HG02970 (cell line): ENCODE results near the gene FAR2.
"Not testable (repeated sequence)": the region's sequence is repeated elsewhere in the genome, so short reads cannot be mapped to it uniquely, and the experiment has no call there.

Experiments
- ATAC-seq: cut with Tn5 transposase; IDR thresholded peaks from one replicate; pipeline ENCODE4 v1.9.1; 2021; ENCODE audit warnings: mild to moderate bottlenecking, moderate library complexity, moderate number of reproducible peaks; ENCODE audit not compliant: unreplicated experiment, low FRiP score

The FAR2 gene

GRCh38 chr12:29270446-29270845 is 121.4 kb downstream of the FAR2 start:
- ATAC-seq, result no peak

DNA sequence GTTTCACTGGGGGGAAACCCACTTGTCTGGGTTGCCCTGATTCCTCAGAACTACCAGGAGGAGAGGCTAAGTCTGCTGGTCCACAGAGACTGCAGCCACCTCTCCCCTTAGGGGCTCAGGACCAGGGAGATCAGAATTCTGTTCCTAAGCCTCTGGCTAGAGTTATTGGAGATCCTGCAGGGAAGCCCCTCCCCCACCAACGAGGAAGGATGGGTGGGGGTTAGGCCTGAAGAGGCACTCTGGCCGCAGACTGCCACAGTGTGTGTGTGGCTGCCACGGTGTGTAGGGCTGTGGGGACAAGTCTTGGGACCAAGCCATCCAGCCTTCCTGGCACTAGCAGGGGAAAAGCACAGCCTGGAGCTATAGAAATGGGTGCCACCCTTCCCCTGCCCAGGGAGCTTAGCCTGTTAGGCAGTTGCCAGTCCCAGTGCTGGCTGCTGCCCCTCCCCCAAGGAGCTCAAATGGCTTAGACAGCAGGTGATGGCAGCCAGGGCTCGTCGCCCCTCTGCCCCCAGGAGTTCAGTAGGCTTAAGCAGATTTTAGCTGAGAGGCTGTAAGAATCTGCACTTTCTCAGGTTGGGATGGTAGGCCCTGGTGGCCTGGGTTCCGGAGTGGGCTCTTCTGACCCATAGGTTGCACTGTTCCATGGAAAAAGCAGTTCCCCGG is 124.2 kb downstream of the FAR2 start:
- no peak for ATAC-seq

GRCh38 chr12:29275834-29276233 is 126.8 kb downstream of the FAR2 start:
- ATAC-seq, result no peak

- no peak for ATAC-seq
These were observed 128.2 kb downstream of the FAR2 start for GRCh38 chr12:29277231-29277630.

DNA sequence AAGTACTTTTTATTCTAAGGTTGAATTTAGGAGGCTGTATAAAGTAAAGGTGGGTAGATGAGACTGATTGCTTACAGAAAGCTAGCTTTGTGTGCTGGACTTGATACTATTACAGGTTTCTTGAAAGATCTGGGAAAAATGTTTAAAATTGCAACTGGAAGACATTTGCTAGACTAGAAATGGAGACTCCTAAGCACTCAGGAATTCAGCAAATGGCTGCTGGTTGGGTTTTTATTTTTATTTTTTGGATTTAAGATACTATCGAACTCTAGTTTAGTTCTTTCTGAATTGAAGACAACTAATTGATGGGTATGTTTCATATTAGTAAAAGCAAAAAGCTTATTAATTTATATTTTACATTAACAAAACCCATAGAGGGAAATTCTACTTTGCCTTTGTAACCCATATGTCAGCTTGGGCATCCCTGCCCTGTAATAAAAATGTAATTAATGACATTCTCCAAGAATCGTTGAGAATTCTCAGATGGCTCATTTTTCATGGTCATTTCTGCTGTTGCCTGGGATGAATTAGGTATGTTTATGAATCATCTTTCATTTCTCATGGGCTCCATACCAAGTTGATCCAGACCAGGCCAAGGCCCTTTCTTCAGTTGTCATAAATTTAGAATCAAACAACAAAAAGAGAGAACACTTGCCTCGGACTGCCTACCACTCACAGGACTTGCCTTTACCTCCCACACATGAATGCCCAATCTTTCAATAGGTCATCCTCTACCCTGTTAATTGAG is 129.8 kb downstream of the FAR2 start:
- ATAC-seq, result no peak

DNA sequence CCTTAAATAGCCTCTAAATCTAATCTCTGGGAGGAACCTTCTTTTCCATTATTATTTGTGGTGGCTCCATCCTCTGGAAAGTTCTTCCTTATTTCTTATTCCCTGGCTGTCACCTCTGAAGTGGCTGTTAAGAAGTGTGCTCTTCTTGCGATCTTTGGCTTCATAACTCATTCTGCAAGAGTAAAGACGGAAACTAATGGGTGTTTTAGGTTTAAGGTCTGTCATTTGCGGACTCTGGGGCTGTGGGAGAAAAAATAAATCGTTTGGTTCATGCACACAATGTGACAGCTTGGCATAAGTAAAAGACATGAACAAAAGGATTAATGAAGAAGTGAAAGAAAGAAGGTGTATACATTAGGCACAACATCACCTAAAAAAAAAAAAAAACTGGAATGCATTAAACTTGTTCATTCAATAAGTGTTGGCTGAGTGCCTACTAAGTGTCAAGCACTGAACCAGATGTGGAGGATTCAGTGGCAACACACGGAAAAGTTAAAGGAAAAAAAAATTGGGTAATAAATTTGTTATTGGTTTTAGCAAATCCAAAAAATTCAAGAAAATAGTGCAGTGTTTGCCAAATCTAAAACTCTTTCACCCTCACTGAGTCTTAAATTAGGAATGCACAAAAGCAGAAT is 132.4 kb downstream of the FAR2 start:
- no peak for ATAC-seq

GRCh38 chr12:29282031-29282816 is 133.1 kb downstream of the FAR2 start:
- no peak for ATAC-seq

- no peak for ATAC-seq
These were observed 135.1 kb downstream of the FAR2 start for GRCh38 chr12:29283969-29284700.

DNA sequence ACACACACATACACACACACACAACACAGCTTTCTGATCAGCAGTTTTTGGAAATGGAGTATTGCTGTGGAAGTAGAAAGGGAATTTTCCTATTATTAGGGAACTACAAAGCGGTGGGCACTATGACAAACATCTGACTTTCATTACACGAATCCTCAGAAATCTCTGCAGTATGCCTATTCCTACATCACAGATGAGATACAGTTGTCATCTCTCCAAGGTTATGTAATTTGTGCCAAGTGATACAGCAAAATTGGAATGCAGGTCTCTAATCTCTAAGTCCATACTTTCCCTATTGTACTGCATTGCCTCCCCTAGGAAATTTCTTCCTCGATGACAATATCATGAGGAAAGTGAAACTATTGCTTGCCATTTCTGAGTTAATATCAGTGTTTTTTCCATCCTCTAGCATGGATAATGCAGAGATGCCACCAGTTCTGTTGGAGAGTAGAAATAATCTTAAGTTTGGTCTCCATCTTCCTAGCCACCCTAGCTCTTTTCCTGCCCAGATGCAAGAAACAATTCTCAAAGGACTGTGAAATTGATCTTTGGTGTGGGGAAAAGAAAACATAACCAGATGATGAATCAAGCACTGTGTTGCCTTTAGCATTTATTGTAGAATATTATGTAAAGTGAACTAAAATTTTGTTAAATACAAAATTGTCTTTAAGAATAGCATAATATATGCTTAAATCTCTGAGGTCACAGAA is 137.2 kb downstream of the FAR2 start:
- no peak for ATAC-seq

DNA sequence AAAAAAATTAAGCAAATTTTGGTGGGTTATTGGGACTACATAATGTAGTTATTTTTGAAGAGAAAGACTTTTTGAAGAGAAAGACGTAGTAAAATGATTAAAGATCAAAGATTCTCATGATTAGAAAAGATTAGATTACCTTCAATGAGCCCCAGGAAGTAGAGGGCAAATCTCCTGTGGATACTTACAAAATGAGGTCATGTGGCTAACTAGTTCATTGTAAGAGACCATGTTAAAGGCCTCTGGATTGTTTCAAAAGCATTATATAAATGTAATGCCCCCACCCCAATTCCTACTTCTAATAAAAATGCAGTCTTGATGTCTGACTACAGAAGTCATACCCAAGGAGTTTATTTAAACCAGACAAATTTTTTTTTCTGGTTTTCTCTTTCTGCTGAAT is 138.5 kb downstream of the FAR2 start:
- no peak for ATAC-seq

DNA sequence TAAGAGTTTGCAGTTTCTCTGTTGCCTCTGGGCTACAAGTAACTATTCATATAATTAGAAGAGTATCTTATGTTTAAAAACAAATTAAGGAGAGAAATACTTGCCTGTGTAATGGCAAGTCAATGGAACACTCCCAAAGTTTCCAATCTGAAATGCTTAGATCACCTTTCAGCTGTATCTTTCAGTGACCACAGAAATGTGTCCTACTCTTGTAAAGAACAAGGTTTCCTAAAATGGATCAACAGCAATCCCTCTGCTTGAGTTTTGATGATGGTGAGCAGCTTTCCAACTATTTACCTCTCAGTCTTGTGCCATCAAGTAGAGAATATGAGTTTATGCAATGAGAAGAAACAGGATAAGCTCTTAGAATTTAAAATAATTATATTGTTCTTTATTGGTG is 139.0 kb downstream of the FAR2 start:
- no peak for ATAC-seq

DNA sequence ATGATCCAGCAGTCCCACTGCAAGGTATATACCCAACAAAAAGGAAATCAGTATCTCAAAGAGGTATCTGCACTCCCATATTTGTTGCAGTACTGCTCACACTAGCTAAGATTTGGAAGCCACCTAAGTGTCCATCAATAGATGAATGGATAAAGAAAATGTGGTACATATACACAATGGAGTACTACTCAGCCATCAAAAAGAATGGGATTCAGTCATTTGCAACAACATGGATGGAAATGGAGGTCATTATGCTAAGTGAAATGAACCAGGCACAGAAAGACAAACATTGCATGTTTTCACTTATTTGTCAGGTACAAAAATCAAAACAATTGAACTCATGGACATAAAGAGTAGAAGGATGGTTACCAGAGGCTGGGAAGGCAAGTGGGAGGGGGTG is 141.4 kb downstream of the FAR2 start:
- ATAC-seq, result not testable (repeated sequence)

GRCh38 chr12:29291226-29291625 is 142.1 kb downstream of the FAR2 start:
- no peak for ATAC-seq

DNA sequence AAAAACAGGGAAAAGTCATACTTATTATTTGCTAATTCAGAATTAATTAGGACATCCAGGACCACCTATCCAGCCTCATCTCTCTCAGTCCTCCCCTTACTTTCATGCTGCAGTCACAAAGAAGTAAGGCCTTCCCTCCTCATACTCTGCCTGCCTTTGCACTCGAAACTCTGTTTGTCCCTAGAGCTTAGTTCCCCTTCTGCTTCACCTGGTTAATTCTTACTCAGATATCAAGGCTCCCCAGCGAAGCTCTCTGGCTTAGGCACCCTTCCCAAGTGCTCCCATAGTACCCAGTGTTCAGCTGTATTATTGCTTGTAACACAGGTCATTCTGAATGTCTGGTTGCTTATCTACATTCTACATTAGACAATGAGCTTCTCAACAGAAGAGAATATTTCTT is 150.6 kb downstream of the FAR2 start:
- no peak for ATAC-seq

DNA sequence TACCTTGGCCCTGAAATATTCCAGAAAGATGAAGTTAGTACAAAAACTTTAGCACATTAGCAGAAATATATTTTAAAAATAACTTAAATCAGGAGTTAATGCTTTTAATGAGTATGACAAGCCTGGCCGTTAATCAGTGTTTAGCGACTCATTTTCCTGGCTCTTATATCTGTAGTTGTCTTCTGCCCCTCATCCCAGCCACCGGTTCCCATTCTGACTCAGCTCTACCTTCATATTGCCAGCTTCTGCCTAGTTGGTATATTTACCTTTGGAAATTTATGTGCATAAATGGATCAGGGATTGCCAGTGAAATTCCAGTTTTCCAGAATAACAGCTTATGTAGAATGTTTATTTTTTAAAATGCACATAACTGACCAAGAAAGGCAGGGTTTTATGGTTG is 152.0 kb downstream of the FAR2 start:
- ATAC-seq, result no peak

- ATAC-seq, result no peak
These were observed 155.3 kb downstream of the FAR2 start for GRCh38 chr12:29304388-29304787.

DNA sequence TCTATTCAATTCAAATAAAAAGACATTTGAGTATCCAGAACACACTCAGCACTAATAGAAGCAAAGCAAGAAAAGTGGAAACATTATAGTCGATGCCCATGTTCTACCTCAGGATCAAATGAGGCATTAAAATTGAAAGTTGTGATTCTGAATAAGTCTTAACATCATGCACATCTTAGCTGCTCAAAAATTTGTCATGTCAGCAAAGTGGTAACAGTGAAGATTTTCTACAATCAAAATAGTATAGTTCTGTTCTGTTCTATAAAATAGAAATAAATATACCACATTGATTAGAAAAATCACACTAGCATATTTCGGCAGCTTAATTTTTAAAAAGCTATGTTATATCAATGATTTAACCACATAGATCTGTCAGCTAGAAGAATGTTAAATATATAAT is 157.2 kb downstream of the FAR2 start:
- ATAC-seq, result no peak

DNA sequence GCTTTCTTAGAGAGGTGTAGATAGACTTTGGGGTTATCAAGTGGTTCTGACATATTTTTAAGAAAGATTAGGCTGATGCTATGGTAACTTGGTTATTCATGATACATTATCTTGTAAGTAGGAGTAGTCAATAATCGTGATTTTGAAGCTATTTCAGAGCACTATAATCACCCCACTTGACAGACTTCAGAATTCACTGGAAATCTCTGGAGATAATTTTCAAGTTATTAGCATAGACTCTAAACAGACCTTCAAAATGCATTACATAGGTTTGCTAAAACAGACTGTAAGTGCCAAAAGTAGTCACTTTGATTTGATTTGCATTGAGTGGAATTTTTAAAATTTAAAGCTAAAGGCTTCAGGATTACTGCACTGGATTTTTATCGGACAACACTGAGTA is 157.6 kb downstream of the FAR2 start:
- no peak for ATAC-seq

DNA sequence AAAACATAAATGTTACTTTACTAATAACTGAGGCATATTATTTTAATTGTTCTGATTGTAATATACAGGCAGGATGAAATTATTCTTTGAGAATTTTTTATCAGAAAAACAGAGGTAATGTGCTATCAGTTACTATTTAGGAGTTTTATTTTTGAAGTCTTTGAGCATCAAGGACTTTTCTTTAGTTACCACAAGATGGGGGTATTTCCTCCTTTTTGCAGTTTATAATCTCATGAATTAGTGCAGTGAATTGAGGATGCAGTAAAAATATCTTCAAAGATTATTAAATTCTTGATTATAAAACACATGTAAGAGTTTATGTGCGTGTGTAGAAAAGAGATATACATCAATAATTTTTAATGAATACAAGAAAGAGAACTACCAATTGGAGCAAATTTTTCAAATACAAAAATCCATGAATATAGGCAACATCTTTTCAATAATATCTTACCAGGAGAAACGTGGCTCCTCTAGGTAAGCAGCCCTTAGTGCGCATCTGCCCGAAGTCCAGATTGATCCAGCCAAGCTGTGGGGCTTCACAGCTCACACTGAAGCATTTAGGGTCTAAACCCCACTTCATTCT is 160.3 kb downstream of the FAR2 start:
- no peak for ATAC-seq
